Measurements from ENCODE around the gene SPEM3. TPM values are rescaled to one million over a fixed set of nuclear protein-coding genes. Genes with fewer than 3 reads are reported as not detected.

SPEM3 gene
- polyA plus RNA-seq, 3 donors: not detected

DNA sequence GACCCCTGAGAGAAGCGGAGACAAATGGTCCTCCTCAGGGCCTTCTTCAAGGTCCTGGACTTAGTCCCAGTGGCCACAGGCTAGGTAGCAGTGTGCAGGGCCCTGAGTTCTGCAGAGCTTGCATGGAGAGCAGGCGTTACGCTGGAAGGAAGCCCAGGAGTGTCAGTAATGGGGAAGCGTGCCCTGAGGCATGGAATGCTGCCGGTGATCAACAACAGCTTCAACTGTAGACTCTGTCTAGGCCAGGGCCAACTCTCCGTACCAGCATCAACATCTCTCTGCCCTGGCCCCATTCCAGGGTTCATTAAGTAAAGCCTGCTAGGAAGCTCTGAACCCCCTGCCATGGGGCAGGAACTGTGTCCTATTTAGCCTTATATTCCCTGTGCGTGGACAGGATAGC is 48.3 kb upstream of the SPEM3 start:
- Histone ChIP-seq H3K4me2 (replicated peaks; ENCODE audit: extremely low read depth, low read length, poor library complexity, severe bottlenecking) (peak overlapping the region; percentile 45), H2AFZ (ENCODE audit: insufficient read depth, low read depth, low read length, poor library complexity, severe bottlenecking) (no peak overlapping the region), H3K27me3 (ENCODE audit: control insufficient read depth in 2 of 2, insufficient read depth in 2 of 2, low read length in 2 of 2) (peaks cover 34 to 59% of the 10 kb centered on the region in 2 donors), H3K4me1 (ENCODE audit: control insufficient read depth in 1 of 2, insufficient read depth in 2 of 2, low read length in 2 of 2) (peaks cover 16 to 23% of the 10 kb centered on the region in 2 donors), H3K9ac (ENCODE audit: insufficient read depth, low read length, poor library complexity, severe bottlenecking) (no peak overlapping the region), H3K36me3 (replicated peaks in 1 of 2; ENCODE audit: control insufficient read depth in 1 of 2, insufficient read depth in 2 of 2, low read length in 2 of 2) (no peaks in the 10 kb centered on the region), H4K20me1 (ENCODE audit: insufficient read depth, low read length) (no peaks in the 10 kb centered on the region), H3K79me2 (ENCODE audit: insufficient read depth, low read length) (no peaks in the 10 kb centered on the region), H3K9me3 (replicated peaks in 1 of 2; ENCODE audit: control insufficient read depth in 1 of 2, insufficient read depth in 1 of 2, low read length in 2 of 2) (no peaks in the 10 kb centered on the region), H3K4me3 (replicated peaks in 1 of 3; ENCODE audit: low read depth in 2 of 3, low read length in 3 of 3) (peak overlapping the region in 1 of 3 experiments; percentile 7), H3K27ac (ENCODE audit: low read depth in 1 of 2, low read length in 2 of 2) (no peak overlapping the region)
- H3K4me3 Mint-ChIP-seq: peak overlapping the region; percentile 10 to 83
- peaks cover 18% of the 10 kb centered on the region for H3K4me1 Mint-ChIP-seq
- no peak for DNase-seq
- TF ChIP-seq, protein P1, sequence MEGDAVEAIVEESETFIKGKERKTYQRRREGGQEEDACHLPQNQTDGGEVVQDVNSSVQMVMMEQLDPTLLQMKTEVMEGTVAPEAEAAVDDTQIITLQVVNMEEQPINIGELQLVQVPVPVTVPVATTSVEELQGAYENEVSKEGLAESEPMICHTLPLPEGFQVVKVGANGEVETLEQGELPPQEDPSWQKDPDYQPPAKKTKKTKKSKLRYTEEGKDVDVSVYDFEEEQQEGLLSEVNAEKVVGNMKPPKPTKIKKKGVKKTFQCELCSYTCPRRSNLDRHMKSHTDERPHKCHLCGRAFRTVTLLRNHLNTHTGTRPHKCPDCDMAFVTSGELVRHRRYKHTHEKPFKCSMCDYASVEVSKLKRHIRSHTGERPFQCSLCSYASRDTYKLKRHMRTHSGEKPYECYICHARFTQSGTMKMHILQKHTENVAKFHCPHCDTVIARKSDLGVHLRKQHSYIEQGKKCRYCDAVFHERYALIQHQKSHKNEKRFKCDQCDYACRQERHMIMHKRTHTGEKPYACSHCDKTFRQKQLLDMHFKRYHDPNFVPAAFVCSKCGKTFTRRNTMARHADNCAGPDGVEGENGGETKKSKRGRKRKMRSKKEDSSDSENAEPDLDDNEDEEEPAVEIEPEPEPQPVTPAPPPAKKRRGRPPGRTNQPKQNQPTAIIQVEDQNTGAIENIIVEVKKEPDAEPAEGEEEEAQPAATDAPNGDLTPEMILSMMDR (IDR thresholded peaks at IDR 0.05): no peak
- H3K27ac Mint-ChIP-seq: peak overlapping the region in 1 of 7 donors; percentile 57
- peaks cover 7 to 21% (median 15%) of the 10 kb centered on the region in 7 donors for H3K9me3 Mint-ChIP-seq
- intact Hi-C loops (cut with micrococcal nuclease): no loop called here
- peaks cover 51 to 78% (median 65%) of the 10 kb centered on the region in 3 donors for H3K27me3 Mint-ChIP-seq (ENCODE audit: low read depth in 3 of 3)
- WGBS (ENCODE audit: insufficient coverage): 70% methylated on average over 3 of the region's 7 CpGs
- peaks cover 2 to 8% of the 10 kb centered on the region in 2 donors for H3K36me3 Mint-ChIP-seq

- peaks cover 51 to 80% (median 65%) of the 10 kb centered on the region in 3 donors for H3K27me3 Mint-ChIP-seq (ENCODE audit: low read depth in 3 of 3)
- Histone ChIP-seq H3K9ac (ENCODE audit: insufficient read depth, low read length, poor library complexity, severe bottlenecking) (no peak within 1 kb of the TSS), H4K20me1 (ENCODE audit: insufficient read depth, low read length) (no peaks in the 10 kb centered on the region), H3K27ac (ENCODE audit: low read depth in 1 of 2, low read length in 2 of 2) (no peak within 1 kb of the TSS), H3K27me3 (ENCODE audit: control insufficient read depth in 2 of 2, insufficient read depth in 2 of 2, low read length in 2 of 2) (peaks cover 34 to 59% of the 10 kb centered on the region in 2 donors), H3K4me1 (ENCODE audit: control insufficient read depth in 1 of 2, insufficient read depth in 2 of 2, low read length in 2 of 2) (peaks cover 16 to 23% of the 10 kb centered on the region in 2 donors), H2AFZ (ENCODE audit: insufficient read depth, low read depth, low read length, poor library complexity, severe bottlenecking) (no peak within 1 kb of the TSS), H3K4me2 (replicated peaks; ENCODE audit: extremely low read depth, low read length, poor library complexity, severe bottlenecking) (peak within 1 kb of the TSS; percentile 45), H3K79me2 (ENCODE audit: insufficient read depth, low read length) (no peaks in the 10 kb centered on the region), H3K4me3 (replicated peaks in 1 of 3; ENCODE audit: low read depth in 2 of 3, low read length in 3 of 3) (peak within 1 kb of the TSS in 1 of 3 experiments; percentile 7), H3K9me3 (replicated peaks in 1 of 2; ENCODE audit: control insufficient read depth in 1 of 2, insufficient read depth in 1 of 2, low read length in 2 of 2) (no peaks in the 10 kb centered on the region), H3K36me3 (replicated peaks in 1 of 2; ENCODE audit: control insufficient read depth in 1 of 2, insufficient read depth in 2 of 2, low read length in 2 of 2) (no peaks in the 10 kb centered on the region)
- H3K4me1 Mint-ChIP-seq: peaks cover 18% of the 10 kb centered on the region
- H3K9me3 Mint-ChIP-seq: peaks cover 7 to 21% (median 15%) of the 10 kb centered on the region in 7 donors
- peaks cover 2 to 12% of the 10 kb centered on the region in 2 donors for H3K36me3 Mint-ChIP-seq
- WGBS (ENCODE audit: insufficient coverage): 3% methylated on average over 43 of the region's 52 CpGs
- peak within 1 kb of the TSS in 1 of 7 donors; percentile 57 for H3K27ac Mint-ChIP-seq
- no peak for DNase-seq
- TF ChIP-seq, protein P1 (IDR thresholded peaks at IDR 0.05): no peak
- peak within 1 kb of the TSS; percentile 10 to 84 for H3K4me3 Mint-ChIP-seq
- intact Hi-C loops (cut with micrococcal nuclease): no loop called here
Observed at GRCh38 chr17:7380855-7381683, 47.6 kb upstream of the SPEM3 start, which contains the start of gene TNK1. Gene TNK1 (plus strand): TSS chr17:7381089. CDS start chr17:7382927, 1,838 bp downstream.
